ENCODE measurements around the gene SYMPK.
"Not testable (repeated sequence)": the region's sequence is repeated elsewhere in the genome, so short reads cannot be mapped to it uniquely, and the experiment has no call there.

Gene SYMPK

DNA sequence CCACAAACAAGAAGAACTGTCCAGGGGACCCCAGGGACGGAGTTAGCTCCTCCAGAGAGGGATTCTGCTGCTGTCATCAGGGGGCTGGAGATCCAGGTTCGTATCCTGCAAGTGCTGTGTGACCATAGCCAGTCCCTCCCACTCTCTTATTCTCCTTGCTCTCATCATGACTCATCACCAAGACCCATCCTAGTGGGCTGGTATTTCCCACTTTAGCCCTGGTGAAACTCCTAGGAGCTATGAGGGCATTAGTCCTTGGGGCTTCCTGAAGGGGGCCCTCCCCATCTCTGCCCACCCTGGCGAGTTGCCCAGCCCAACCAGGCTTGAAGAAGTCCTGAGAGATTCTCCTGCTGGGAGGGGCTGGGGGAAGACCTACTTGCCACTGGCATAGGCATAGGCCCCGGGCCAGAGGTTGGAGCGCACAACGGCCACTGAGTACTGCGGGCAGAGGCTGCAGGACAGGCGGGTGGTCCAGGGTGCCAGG lies 62.8 kb downstream of the SYMPK start:
- peak; percentile 19 for DNase-seq

DNA sequence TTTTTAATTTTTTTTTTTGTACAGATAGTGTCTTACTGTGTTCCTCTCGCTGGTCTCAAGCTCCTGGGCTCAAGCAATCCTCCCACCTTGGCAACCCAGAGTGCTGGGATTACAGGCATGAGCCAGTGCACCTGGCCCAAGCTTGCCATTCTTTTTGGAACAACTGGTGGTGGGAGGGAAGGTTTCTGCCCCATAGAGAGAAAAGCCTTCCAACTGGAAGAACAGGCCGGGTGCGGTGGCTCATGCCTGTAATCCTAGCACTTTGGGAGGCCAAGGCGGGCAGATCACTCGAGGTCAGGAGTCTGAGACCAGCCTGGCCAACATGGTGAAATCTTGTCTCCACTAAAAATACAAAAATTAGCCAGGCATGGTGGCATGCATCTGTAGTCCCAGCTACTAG lies 63.4 kb downstream of the SYMPK start:
- DNase-seq = not testable (repeated sequence)

DNA sequence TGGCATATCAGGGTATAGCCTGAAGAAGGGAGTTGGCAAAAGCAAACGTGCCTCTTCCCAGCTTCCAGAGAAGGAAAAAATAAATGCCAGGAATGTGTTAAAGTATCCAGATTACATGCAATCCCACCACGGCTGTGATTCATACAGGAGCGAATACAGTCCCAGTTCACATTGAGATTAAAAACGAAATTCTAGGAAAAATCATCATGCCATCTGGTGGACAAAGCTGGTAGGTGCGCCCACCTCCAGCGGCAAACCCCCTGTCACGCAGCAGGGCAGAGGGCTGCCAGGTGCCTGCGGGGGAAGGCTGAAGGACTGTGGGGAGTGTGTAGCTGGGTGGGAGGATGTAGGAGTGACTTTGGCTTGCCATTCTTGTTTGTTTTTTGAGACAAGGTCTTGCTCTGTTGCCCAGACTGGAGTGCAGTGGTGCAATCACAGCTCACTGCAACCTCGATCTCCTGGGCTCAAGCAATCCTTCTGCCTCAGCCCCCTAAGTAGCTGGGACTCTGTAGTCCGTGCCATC lies 63.9 kb downstream of the SYMPK start:
- peak; percentile 64 for DNase-seq

- no peak for DNase-seq
Measured at GRCh38 chr19:45794627-45795026, 68.3 kb downstream of the SYMPK start.

DNA sequence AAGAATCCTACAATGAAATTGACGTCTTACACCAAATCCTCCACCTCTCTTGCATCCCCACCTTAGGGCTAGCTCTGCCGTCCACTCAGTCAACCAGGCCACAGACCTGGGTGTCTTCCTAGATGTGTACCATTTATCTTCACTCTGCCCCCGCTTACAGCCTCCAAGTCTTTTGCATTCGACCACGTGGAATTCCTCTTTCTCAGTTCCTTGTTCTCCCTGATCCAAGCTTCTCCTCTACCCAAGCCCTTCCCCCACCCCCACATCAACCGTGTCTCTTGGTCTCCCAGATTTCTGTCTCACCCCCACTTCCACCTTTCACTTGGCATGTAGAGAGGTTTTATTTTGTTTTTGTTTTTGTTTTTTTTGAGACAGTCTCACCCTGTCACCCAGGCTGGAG lies 69.1 kb downstream of the SYMPK start:
- no peak for DNase-seq

DNA sequence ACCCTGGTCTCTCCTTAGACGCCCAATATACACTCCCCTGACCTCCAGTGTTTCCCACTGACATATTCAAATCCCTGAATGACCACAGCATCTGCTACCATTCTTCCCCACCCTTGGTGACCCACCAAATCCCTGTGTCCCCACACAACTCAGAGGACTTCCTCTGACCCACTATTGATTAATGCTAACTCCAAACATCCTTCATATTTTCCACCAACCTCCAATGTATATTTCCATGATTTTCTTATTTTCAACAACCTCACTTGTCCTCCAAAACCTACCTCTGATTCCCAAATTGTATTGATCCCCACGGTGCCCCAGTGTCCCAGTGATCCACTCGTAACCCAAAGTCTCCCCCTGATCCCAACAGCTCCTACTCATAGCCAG lies 69.8 kb downstream of the SYMPK start:
- DNase-seq = no peak

GRCh38 chr19:45792470-45793177 lies 70.3 kb downstream of the SYMPK start, which contains the start of gene DMWD:
Gene DMWD (minus strand): TSS chr19:45792845. CDS start chr19:45792756, 89 bp downstream.
- peak; percentile 89 for DNase-seq

DNA sequence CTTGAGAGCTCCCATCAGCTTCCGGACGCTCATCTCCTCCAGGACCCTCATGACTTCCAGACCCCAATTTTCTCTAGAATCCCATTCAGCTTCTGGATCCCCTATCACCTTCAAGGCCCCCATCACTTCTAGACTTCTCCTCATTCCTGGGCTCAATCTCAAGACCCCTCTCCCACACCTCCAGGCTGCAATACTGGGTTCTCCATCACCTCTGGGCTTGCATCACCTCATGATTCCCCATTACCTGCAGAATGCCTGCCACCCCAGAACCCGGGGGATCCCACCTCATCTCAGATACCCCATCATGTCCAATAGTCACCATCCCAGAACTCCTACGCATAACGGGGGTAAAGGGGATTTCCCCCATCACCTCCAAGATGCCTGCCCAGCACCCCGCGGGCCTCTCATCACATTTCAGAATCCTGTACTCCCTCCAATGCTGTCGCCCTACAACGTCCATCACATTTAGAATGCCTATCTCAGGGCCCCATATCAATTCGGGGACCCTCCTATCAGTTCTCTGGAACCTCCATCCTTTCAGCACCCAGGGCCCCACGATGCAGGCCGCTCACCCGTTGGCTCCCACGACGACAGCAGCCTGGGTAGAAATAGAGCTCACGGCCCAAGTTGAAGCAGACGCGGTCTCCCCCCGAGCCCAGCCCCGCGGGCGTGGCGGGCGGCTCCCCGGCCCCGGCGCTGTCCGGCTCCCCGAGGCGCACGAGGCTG lies 71.0 kb downstream of the SYMPK start:
- no peak for DNase-seq

GRCh38 chr19:45790942-45791341 lies 72.0 kb downstream of the SYMPK start:
- DNase-seq = no peak

DNA sequence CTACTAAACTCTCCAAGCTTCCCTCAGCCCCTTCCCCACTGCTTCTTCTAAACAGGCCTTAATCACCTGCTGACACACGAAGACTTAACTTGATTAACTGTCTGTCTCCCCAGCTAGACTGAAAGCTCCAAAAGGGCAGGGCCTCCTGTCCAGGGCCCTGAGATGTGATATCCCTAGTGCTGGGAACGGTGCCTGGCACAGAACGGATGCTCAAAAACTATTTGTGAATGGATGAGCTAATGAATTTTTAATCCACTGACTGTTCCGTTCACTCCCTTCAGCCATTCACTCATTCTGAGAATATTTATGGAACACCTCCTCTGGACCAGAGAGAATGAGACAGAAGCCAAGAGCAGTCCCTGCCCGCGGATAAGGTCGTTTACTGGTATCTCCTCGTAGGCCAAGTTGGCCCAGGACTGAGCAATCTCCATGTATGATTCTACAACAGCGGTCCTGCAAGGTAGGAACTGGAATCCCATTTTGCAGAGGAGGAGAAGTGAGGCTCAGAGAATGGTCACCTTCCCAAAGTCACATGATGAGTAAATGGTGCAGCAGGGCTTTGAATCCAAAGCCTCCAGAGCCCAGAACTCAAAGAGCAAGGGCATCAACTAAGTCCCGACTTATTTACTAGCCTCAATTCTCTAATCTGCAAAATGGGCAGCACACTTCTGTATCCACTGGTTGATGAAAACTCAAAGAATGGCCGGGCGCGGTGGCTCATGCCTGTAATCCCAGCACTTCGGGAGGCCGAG lies 73.7 kb downstream of the SYMPK start:
- no peak for DNase-seq

DNA sequence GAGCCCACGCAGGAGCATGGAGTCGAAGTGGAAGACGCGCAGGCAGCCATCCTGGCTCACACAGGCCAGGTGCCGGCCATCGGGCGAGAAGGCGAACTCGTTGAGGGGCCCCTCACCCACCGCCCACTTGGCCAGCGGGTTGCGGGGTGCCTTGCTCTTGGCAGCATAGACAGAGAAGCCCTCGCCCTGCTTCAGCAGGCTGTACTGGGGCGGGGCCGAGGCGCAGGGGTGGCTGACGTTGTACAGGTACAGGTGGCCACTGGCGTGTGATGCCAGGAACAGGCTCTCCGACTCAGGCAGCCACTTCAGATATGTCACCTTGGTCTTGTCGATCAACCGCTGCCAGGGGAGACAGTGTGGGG lies 76.4 kb downstream of the SYMPK start:
- no peak for DNase-seq

DNA sequence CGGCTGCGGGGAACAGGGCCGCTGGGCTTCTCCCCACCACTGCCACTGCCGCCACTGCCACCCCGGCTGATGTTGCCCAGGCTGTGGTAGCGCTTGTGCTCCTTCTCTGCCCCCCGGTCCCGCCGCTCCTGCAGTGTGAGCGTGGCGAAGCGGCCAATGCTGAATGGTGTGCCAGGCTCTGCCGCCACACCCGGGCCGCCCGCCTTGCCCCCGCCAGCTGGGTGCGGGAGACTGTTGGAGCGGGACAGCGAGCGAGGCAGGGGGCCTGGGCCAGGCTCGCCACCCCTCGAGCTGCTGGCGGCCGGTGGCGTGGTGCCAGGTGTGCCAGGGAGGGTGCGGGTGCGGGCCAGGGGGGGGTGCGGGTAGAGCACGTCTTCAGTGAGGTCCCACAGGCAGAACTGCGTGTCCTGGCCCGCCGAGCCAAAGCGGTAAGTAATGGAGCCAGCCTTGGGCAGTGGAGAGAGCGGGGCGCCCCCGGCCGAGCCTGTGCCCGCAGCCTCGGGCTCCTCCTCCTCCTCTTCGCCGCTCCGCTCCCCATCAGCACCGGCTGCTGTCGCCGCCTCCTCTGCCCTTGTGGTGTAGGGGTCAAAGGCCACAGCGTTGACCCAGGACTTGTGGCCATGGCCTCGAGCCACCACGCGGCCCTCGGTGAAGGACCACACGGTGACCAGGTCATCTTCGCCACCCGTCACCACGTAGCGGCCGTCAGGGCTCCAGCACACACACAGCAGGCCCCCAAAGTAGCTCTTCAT lies 77.0 kb downstream of the SYMPK start:
- no peak for DNase-seq

DNA sequence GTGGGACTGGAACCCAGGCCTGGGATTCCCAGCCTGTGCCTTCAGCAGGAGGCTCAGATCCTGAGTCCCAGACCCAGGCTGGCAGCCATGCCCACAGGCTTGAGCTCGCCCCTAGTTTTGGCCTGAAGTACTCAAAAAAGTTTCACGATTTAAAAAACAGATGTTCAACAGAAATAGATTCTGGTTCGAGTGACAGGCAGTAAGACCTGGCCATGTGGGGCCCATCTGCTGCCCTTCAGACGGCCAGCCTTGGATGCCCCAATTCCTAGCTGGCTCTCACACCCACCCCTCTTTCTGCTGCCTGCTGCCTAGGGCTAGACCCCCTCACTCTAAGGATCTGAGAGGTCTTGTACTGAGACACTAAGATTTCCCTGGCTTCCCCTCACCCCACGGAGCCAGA lies 77.8 kb downstream of the SYMPK start:
- DNase-seq = no peak

DNA sequence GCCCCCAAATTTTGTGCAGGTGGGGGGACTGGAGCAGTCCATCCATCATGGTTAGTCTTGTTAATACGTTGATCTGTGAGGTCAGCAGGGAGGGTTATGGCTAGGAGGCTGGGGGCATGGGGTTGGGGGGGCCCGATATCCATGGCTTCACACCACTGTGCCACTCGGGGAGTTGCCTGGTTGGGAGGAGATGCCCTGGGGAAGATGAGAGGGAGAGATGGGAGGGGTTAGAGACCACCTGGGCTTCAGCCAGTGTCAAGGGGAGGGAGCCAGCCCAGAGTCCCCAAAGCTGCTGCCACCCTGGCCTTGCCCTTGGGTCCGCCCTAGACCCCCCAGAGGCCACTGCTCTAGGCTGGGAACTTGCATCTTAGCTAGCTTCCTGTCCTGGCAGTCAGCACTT lies 78.9 kb downstream of the SYMPK start:
- no peak for DNase-seq

DNA sequence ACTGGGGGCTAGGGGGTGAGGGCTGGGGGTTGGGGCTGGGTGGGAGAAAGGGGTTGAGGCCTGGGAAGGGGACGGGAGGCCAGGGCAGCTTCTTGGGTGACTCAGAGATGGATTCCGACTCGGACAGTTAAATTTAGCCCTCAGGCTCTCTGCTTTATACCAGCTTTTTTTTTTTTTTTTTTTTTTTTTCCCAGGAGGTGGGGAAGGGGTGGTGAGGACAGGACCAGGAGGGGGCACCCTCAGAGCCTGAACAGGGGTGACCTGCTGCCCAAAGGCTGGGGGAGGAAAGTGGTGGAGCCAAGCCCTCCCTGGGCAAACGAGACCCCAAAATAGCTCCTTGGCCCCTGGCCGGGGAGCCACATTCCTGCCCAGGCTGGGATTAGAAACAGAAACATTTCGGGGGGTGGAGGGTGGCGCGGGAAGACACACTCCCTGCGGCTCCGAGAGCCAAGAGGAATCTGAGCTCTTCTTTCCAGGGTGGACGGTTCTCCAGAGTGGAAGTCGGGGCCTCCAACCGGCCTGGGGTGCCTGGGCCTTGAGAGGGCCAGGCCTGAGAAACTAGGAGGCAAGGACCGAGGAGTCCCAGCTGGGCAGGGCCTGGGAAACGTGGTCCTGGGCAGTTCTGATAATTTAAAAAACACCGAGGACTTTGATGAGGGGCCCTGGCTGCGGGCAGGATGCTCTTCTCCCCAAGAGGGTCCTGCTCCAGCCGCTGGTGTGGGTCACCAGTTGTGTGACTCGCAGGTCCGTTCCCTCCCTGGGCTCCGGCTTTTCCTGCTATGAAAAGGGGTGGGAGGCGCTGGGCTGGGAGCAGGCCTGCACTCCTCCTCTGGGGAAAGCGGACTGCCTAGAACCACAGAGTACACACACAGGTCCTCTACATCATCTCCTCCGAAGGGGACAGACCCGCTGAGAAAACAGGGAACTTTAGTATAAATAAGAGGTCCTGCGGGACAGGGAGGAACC lies 79.8 kb downstream of the SYMPK start:
- DNase-seq = no peak

- no peak for DNase-seq
Measured at GRCh38 chr19:45782162-45782691, 80.7 kb downstream of the SYMPK start, which contains the start of gene DMPK. Gene DMPK (minus strand): TSS chr19:45782490. CDS start chr19:45782352, 138 bp downstream.

DNA sequence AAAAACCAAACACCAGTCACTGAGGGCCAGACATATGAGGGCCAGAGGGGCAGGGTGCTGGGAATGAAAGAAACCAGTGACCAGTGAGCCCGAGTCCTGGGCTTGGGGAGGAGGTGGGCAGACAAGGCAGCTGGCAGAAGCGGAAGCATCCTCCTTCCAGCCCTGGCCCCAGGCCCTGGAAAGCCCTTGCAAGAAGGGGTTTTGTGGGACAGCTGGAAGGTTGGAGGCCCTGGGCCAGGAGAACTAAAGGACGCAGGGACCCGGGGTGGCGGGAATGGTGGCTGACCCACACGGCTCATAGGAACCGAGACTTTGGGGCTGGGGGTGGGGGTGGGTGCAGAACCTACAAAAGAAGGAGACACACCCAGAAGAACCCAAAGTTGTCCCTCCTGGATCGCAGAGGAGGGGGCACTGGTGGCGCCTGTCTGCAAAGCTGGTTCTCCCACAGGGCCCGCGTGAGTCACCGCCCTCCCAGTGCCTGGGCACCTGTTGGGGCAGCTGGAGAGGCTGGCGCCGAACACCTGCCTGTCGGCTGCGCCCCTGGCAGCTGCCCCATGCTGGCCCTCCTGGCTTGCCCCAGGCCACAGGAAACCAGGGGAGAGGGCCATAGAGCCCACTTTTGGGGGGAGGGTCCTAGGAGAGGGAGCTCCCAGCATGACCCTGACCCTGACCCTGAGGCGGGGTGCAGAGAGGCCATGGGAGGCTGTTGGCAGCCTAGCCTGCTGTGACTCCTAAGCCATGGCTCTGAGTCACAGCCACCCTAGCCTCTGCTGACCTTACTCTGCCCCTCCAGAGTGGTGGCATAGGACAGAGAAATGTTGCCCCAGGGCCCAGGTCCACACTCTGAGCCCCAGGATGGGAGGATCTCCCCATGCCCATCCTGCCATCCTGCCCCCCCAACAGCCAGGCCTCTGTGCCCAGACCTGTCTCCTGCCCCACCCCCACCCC lies 81.5 kb downstream of the SYMPK start:
- peak; percentile 67 for DNase-seq

GRCh38 chr19:45780448-45781213 lies 82.3 kb downstream of the SYMPK start:
- no peak for DNase-seq

DNA sequence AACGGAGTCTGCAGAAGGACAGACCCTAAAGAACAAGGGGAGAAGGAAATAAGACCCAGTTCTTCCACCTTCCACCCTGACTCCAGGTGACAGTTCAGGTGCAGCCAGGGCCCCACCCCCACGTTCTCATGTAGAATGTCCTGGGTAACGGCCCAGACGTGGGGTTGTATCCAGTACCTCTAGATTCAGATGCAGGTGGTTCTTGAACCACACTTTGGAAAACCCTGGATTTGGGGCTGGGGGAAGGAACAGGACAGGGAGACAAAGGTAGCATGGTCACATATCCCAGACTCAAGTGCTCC lies 82.8 kb downstream of the SYMPK start:
- DNase-seq = peak; percentile 42

Measured in DMS79 (cell line).